H1 (cell line): ENCODE results near the gene SP7. TPM values are rescaled to one million over a fixed set of nuclear protein-coding genes. Genes with fewer than 3 reads are reported as not detected.

Source experiments
- FOSL1 ChIP-seq: IDR thresholded peaks from 2 replicates; pipeline ENCODE4 v1.6.1; 2011; ENCODE audit warnings: mild to moderate bottlenecking, low read depth, low read length, moderate library complexity; ENCODE audit not compliant: insufficient read depth
- NRF1 ChIP-seq: IDR thresholded peaks from 2 replicates; pipeline ENCODE4 v1.6.1; 2011; ENCODE audit warnings: mild to moderate bottlenecking, low read depth, low read length, improper control_type of control experiment
- POLR2AphosphoS5 ChIP-seq: IDR thresholded peaks from 2 replicates; pipeline ENCODE4 v1.6.1; 2011; ENCODE audit warnings: low read depth, low read length
- USF2 ChIP-seq: IDR thresholded peaks from 2 replicates; pipeline ENCODE4 v1.6.1; 2011; ENCODE audit warnings: low read length, improper control_type of control experiment
- YY1 ChIP-seq: IDR thresholded peaks from 2 replicates; pipeline ENCODE4 v1.6.1; 2011; ENCODE audit warnings: low read depth, mild to moderate bottlenecking, low read length
- polyA plus RNA-seq, 7 experiments: library from polyadenylated mRNA; depleted of rRNA in 3 of 7; stranded (reverse) in 5 of 7; unstranded in 2 of 7; fragments of >200 nt in 5 of 7; fragments of 200-250 nt in 2 of 7; gene quantifications; 1 replicate in 5 of 7; 2 replicates in 1 of 7; 4 replicates in 1 of 7; pipeline versions ENCODE4 v1.2.1 to v1.2.3, GENCODE V29; 2011 to 2013; ENCODE audit warnings: missing spikeins in 2 of 7, mixed read lengths in 2 of 7
- total RNA-seq: library from RNA; stranded (reverse); fragmentation: NEBNext Ultra II Directional; extraction: Animal tissue kit (Norgen Biotek cat#: 25700); gene quantifications from 2 replicates; pipeline ENCODE4 v1.2.1, GENCODE V29; 2021

SP7 gene
- total and polyA plus RNA-seq, 2 of the 8 experiments (the other 6 are each of a cell fraction or from before 2014, with no cell fraction given), result 0.12 to 0.13 TPM

GRCh38 chr12:53378222-53378621, 42.1 kb upstream of the SP7 start (continued):
- TF ChIP-seq POLR2AphosphoS5 (no peak), NRF1 (no peak), USF2 (no peak), YY1 (no peak), FOSL1 (no peak)
